Ascending aorta (tissue), 2 donors: ENCODE results near the gene SCYL2. TPM values are rescaled to one million over a fixed set of nuclear protein-coding genes. Genes with fewer than 3 reads are reported as not detected.

Experiments
- DNase-seq, 2 donors: peaks; one replicate each; pipeline ENCODE4 v3.0.0-alpha.2; 2019; ENCODE audit warnings: low spot score in 2 of 2
- H3K27ac ChIP-seq, 2 donors: fragments of 200-600 bp; sonication (generic); one replicate each; pipeline ENCODE4 v1.5.1; 2016 to 2017; ENCODE audit warnings: mild to moderate bottlenecking in 1 of 2
- H3K27me3 ChIP-seq: fragments of 200-600 bp; sonication (generic); one replicate; pipeline ENCODE4 v1.5.1; 2017
- H3K36me3 ChIP-seq, 2 donors: fragments of 200-600 bp; sonication (generic); one replicate each; pipeline ENCODE4 v1.5.1; 2016
- H3K4me1 ChIP-seq, 2 donors: fragments of 200-600 bp; sonication (generic); one replicate each; pipeline ENCODE4 v1.5.1; 2016 to 2017; ENCODE audit warnings: mild to moderate bottlenecking in 1 of 2
- H3K4me3 ChIP-seq, 2 donors: fragments of 200-600 bp; sonication (generic); one replicate each; pipeline ENCODE4 v1.5.1; 2016 to 2017; ENCODE audit warnings: mild to moderate bottlenecking in 1 of 2
- H3K9me3 ChIP-seq, 2 donors: fragments of 200-600 bp; sonication (generic); one replicate each; pipeline ENCODE4 v1.5.1; 2016
- intact Hi-C: fragments of 100-400 bp; cut with DNase I; formaldehyde crosslinking; loops from one replicate; pipeline ENCODE4 v1.15.1; 2023
- total RNA-seq: library from RNA; depleted of rRNA; stranded (reverse); fragments of >200 nt; gene quantifications from one replicate; pipeline ENCODE4 v1.1.0, GENCODE V29; 2016
- TF ChIP-seq, protein P1 (sequence below), 3 experiments: fragments of 200-600 bp in 2 of 3; fragments of 450-650 bp in 1 of 3; sonication (generic) in 2 of 3; IDR thresholded peaks; one replicate each; pipeline ENCODE4 v1.5.1; 2016 to 2019; ENCODE audit warnings: antibody characterized with exemption in 3 of 3, mild to moderate bottlenecking in 1 of 3, moderate library complexity in 1 of 3

The SCYL2 gene
- total RNA-seq, 1 donor from 2014 or later: 11.6 TPM

GRCh38 chr12:100383586-100384558 is 116.9 kb downstream of the SCYL2 start:
- H3K27ac ChIP-seq: no peak overlapping the region
- H3K36me3 ChIP-seq: no peaks in the 10 kb centered on the region
- H3K4me3 ChIP-seq: no peak overlapping the region
- intact Hi-C loops: no loop called here
- no peaks in the 10 kb centered on the region for H3K4me1 ChIP-seq
- no peaks in the 10 kb centered on the region for H3K9me3 ChIP-seq
- H3K27me3 ChIP-seq: no peaks in the 10 kb centered on the region
- TF ChIP-seq, protein P1, sequence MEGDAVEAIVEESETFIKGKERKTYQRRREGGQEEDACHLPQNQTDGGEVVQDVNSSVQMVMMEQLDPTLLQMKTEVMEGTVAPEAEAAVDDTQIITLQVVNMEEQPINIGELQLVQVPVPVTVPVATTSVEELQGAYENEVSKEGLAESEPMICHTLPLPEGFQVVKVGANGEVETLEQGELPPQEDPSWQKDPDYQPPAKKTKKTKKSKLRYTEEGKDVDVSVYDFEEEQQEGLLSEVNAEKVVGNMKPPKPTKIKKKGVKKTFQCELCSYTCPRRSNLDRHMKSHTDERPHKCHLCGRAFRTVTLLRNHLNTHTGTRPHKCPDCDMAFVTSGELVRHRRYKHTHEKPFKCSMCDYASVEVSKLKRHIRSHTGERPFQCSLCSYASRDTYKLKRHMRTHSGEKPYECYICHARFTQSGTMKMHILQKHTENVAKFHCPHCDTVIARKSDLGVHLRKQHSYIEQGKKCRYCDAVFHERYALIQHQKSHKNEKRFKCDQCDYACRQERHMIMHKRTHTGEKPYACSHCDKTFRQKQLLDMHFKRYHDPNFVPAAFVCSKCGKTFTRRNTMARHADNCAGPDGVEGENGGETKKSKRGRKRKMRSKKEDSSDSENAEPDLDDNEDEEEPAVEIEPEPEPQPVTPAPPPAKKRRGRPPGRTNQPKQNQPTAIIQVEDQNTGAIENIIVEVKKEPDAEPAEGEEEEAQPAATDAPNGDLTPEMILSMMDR (IDR thresholded peaks at IDR 0.05): no peak
- DNase-seq: no peak

- no peaks in the 10 kb centered on the region for H3K36me3 ChIP-seq
- no peaks in the 10 kb centered on the region for H3K27me3 ChIP-seq
- H3K9me3 ChIP-seq: no peaks in the 10 kb centered on the region
- no peak overlapping the region for H3K4me3 ChIP-seq
- intact Hi-C loops: no loop called here
- no peaks in the 10 kb centered on the region for H3K4me1 ChIP-seq
- TF ChIP-seq, protein P1 (IDR thresholded peaks at IDR 0.05): no peak
- H3K27ac ChIP-seq: no peak overlapping the region
- DNase-seq: no peak
Observed at GRCh38 chr12:100384559-100384935, 117.6 kb downstream of the SCYL2 start.

DNA sequence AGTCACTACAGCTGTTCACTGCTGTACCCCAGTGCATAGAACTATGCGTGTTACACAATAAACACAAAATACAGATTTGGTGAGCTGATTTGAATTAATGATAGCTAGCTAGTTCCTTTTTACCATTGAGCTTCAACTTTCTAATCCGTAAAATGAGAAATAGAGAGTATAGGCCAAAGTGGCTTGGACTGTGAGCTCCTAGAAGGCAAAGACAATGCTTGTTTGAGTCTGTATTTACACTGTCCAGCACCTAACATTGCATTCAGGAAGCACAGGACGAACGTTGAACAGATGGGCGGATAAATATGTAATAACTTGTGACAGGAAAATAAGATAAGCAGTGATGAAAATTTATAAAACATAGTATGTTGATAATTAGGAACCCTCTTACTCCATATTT is 121.4 kb downstream of the SCYL2 start:
- H3K4me3 ChIP-seq: no peak overlapping the region
- no peaks in the 10 kb centered on the region for H3K4me1 ChIP-seq
- no peaks in the 10 kb centered on the region for H3K27me3 ChIP-seq
- H3K9me3 ChIP-seq: no peaks in the 10 kb centered on the region
- H3K27ac ChIP-seq: no peak overlapping the region
- TF ChIP-seq, protein P1 (IDR thresholded peaks at IDR 0.05): no peak
- no peaks in the 10 kb centered on the region for H3K36me3 ChIP-seq
- no peak for DNase-seq
- intact Hi-C loops: no loop called here

Other genes with a start within 250 kb of the SCYL2 start
- 18.8 TPM for gene BLTP3B, start 124.3 kb upstream of the SCYL2 start, total RNA-seq
- gene ACTR6, start 66.4 kb upstream of the SCYL2 start, total RNA-seq: 7.9 TPM
- not detected for gene DEPDC4, start 98 bp upstream of the SCYL2 start, total RNA-seq
- gene SLC17A8, start 89.9 kb downstream of the SCYL2 start, total RNA-seq: not detected
- 0.32 TPM for gene NR1H4, start 206.7 kb downstream of the SCYL2 start, total RNA-seq